Astrocyte (in vitro differentiated cells and primary cell): ENCODE measurements around the gene TRMT2A.

Experiments
- CTCF ChIP-seq: IDR thresholded peaks from 2 replicates; pipeline ENCODE4 v1.5.1; 2011; ENCODE audit warnings: low read depth, mild to moderate bottlenecking, inconsistent platforms, low read length, moderate library complexity; ENCODE audit not compliant: insufficient read depth
- EZH2 ChIP-seq: IDR thresholded peaks from 2 replicates; pipeline ENCODE4 v1.6.1; 2012; ENCODE audit warnings: mild to moderate bottlenecking, low read length, inconsistent platforms; ENCODE audit not compliant: insufficient read depth

- TF ChIP-seq CTCF (no peak), EZH2 (no peak)
Measured at GRCh38 chr22:20145206-20145831, 28.3 kb upstream of the TRMT2A start.
